Fibroblast of mammary gland (primary cell): ENCODE results near the gene MEAK7.

Source experiments
- DNase-seq: peaks from one replicate; pipeline ENCODE4 v3.0.0-alpha.2; 2010; ENCODE audit warnings: low read depth
- H3K4me3 ChIP-seq: 2 replicates; pipeline ENCODE4 v1.5.1; 2011; ENCODE audit warnings: low read depth, mild to moderate bottlenecking, low read length, moderate library complexity; ENCODE audit not compliant: control insufficient read depth
- CTCF ChIP-seq: conservative IDR thresholded peaks from 2 replicates; pipeline ENCODE4 v1.5.1; 2011; ENCODE audit warnings: low read depth, low read length, inconsistent platforms; ENCODE audit not compliant: control insufficient read depth, insufficient read depth

Gene MEAK7

GRCh38 chr16:84540194-84540593 lies 35.7 kb upstream of the MEAK7 start:
- no peak for TF ChIP-seq CTCF
- DNase-seq: no peak
- H3K4me3 ChIP-seq: no peak overlapping the region

GRCh38 chr16:84538222-84538840 lies 33.9 kb upstream of the MEAK7 start:
- no peak for TF ChIP-seq CTCF
- no peak for DNase-seq
- no peak overlapping the region for H3K4me3 ChIP-seq

- no peak for DNase-seq
- H3K4me3 ChIP-seq: no peak overlapping the region
- TF ChIP-seq CTCF: no peak
Measured at GRCh38 chr16:84537491-84538151, 33.2 kb upstream of the MEAK7 start.

GRCh38 chr16:84535851-84536250 lies 31.4 kb upstream of the MEAK7 start:
- TF ChIP-seq CTCF: no peak
- no peak overlapping the region for H3K4me3 ChIP-seq
- DNase-seq: no peak

GRCh38 chr16:84535408-84535807 lies 30.9 kb upstream of the MEAK7 start:
- no peak for TF ChIP-seq CTCF
- DNase-seq: no peak
- no peak overlapping the region for H3K4me3 ChIP-seq

- H3K4me3 ChIP-seq: no peak overlapping the region
- TF ChIP-seq CTCF: no peak
- DNase-seq: no peak
Measured at GRCh38 chr16:84534815-84535214, 30.4 kb upstream of the MEAK7 start.
